Measurements from ENCODE around the gene SLC6A11.

The SLC6A11 gene

DNA sequence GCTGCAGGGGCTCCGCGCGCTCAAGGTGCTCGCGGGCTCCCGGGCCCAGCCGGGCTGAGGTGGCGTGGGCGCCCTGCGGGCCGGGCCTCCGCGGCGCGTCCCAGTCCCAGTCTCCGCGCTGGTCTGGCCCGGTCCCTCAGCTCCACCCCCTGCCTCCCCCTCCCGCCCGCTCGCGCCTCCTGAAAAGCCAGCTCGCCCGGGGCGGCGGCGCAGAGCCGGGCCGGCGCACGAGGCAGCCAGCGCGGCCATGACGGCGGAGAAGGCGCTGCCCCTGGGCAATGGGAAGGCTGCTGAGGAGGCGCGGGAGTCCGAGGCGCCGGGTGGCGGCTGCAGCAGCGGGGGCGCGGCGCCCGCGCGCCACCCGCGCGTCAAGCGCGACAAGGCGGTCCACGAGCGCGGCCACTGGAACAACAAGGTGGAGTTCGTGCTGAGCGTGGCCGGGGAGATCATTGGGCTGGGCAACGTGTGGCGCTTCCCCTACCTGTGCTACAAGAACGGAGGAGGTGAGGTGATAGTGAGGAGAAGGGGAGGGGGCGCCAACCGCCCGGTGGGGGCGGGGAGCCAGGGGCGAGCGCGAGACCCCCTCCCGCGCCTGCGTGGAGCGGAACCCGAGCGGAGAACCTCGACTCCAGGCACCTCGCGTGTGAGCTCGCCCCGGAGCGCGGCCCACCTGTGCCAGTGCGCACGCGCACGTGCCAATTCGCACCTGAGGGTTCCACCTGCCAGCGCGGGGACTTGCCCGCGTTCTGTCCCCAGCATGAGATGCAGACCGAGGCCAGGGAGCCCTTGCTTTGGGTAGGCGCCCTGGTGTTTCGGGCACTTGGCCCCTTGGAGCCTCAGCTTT, at the start of gene SLC6A11:
TSS of gene SLC6A11 (plus strand) at position 210 of the 844 bp plus-strand sequence. CDS start at position 248, 38 bp downstream.
- no peak for DNase-seq

DNA sequence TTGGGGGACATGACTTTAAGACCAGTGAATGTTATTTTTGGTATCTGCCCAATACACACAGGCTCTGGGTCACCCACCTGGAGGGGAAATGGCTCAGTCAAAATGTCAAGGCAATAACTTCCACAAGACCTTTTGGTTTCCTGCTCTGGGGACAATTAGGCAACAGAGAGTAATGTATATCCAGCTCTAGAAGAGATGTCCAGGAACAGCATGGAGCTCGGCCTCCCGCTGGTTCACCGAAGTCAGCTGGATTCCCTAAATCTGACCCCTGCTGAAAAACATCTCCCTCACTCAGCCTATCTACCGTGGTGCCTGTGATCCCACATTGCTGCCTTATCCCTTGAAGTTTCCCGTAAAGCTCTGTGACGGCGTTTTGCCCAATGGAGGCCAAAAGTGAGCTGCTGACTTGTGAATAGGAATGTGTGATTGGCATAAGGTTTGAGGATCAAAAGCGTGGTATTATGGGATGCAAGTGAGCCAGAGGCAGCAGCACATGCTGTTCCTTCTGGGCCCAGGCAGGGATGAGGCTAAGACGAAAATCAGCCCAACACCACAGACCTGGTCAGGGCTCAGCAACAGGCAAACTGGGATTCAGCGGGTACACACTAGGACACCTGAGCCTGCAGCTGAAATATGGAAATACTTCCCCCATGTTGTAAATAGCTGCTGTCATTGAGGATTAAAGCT, 47.2 kb upstream of the SLC6A11 start:
- DNase-seq = no peak

DNA sequence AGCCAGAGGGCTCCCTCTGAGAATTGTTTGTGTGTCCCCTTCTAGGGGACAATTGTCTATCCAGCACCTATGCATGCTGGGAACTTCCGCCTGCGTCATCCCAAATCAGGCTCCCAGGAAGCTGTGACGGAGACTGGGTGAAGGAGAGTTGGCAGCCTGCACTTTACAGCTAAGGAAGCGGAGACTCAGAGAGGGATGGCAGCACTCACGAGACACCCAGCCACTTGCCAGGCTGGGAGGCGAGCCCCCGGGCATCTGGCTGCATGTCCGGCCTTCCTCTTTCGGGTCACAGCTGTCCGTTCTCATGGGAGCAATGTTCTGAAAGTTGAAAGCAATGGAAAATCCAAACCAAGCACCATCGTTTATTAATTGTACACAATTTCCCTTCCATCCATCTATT, 45.5 kb upstream of the SLC6A11 start:
- no peak for DNase-seq

DNA sequence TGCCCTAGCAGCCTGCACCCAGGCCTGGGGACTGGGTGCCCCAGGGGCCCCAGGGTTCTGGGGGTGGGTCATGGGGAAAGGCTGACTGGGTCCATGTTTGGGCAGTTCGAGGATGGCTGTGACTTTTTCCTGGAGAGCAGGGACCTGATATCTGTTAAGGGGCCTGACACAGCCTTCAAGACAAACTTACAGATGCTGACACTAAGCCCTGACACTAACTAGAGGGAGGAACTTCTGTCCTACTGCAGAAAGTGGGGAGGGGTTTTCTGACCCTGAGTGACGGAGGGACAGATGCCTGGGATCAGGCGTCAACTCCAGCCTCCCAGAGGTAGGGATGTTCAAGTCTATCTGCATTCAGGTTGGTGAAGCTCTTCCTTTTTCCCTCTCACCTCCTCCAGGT, 45.0 kb upstream of the SLC6A11 start:
- DNase-seq = no peak

DNA sequence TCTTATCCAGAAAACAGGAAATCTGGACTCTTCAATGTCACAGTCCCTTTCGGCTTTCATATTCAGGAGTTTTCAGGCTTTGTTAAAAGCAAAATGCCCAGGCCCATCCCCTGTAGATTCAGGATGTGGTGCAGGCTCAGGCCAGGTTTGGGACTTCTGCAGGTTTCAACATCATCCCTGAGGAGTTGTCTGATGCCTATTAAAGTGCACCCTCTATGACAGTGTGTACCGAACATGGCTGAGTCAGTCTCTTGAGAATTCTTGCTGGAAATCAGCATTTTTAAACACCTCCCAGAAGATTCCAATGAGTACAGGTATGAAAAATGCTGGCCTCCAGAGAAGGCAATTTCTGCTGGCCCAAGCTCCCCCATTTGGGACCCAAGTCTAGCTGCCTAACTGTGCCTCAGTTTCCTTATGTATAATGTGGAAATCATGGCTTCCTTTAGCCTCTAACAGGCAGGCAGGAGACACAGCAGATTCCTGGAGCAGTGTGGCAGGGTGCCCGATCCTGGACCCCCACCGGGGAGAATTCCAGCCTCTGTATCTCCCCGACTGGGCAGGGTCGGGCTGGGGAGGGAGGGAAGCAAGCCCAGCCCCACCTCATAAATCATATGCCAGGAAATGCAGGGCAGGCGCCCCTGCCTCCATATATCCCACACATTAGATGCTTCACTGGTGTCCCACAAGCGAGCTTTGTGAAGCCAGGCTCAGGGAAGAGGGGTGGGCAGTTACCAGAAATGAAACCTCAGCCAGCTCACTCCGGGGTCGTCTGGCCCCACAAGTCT, 44.4 kb upstream of the SLC6A11 start:
- no peak for DNase-seq

DNA sequence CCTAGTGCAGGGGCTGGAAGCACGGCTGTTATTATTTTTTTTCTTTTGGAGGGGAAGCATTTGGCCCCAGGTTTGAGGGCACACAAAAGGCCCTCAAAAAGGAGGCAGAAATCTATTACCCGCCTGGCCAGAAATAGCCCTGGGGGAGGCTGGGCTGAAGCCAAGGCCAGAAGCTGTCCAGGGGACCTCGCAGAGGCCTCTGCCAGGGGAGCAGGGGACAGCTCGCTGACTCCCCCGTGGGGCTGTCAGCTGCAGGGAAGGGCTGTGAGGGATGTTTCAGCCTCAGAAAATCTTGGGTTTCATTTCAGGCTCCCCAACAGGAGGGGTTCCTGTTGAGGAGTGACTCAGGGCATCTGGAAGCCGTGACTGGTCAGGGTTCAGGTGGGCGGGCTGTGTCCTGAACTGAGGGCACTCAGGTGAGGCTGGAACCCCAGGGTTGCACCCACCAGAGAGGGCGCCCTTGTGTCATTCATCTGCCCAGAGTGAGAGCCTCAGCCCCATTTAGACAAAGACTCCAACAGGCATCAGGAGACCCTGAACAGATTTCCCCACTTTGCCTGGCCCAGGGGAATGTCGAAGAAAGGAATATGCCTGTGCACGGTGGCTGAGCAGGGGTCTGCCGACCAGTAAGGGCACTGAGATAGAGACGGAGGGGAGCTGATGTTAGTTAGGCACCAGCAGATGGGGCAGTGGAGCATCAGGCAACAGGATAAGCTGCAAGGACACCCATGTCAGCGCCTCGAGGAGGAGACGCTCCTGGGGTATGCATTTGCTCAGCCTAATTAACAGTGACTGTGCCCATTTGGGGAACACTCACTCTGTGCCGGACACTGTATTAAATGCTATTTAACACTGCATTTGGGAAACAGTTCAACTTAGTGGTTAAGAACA, 43.5 kb upstream of the SLC6A11 start:
- DNase-seq = peak; percentile 1

DNA sequence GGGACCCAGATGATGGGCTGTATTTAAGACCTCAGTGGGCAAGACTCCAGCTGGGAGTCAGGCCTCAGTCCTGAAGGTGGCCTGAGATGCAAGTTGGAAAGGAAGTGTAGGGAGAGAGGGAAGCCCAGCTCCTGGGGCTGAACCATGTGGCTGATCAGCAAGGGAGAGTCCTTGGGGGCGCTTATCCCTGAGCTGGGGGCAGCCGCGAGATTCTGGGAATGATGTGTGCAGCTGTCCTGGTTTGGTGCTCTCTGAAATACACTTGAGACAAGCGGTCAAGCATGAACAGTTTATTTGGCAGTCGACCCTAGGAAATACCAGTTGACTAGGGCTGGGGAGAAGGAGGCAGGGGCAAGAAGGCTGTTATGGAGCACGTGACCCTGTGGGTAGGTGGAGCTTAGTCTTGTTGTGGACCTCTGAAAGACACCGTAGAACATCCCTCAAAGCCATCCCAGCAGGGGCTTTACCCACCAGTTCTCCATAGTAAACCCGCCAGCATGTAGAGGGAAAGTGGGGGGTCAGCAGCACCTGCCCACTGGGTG, 41.8 kb upstream of the SLC6A11 start:
- no peak for DNase-seq

- no peak for DNase-seq
Measured at GRCh38 chr3:10774825-10775224, 41.2 kb upstream of the SLC6A11 start.

- no peak for DNase-seq
Measured at GRCh38 chr3:10775259-10775658, 40.8 kb upstream of the SLC6A11 start.

GRCh38 chr3:10775828-10776227, 40.2 kb upstream of the SLC6A11 start:
- DNase-seq = no peak

- DNase-seq = no peak
Measured at GRCh38 chr3:10777627-10778026, 38.4 kb upstream of the SLC6A11 start.

GRCh38 chr3:10778492-10779292, 37.3 kb upstream of the SLC6A11 start:
- no peak for DNase-seq

DNA sequence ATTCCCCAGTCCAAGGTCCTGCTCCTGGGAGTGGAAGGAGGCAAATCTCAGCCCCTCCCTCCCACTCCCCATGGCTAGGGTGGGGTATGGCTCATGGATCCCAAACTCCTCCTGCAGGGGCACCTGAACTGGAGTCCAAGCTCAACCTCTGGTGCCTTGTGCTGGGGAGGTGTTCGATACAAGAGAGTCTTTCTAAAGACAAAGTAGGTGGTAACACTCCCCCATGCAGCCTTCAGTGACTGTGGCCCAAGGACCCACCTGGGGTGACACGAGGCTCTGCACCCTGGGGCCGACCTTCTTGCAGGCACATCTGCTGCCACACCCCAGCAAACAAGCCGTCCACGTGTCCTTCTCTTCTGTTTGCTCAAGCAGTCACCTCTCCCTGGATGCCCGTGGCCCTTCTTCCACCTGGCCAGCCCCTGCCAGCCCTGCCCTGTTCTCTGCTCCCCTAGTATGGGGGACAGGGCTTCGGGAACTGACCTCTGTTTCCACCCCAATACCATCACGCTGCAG, 36.7 kb upstream of the SLC6A11 start:
- DNase-seq = no peak

DNA sequence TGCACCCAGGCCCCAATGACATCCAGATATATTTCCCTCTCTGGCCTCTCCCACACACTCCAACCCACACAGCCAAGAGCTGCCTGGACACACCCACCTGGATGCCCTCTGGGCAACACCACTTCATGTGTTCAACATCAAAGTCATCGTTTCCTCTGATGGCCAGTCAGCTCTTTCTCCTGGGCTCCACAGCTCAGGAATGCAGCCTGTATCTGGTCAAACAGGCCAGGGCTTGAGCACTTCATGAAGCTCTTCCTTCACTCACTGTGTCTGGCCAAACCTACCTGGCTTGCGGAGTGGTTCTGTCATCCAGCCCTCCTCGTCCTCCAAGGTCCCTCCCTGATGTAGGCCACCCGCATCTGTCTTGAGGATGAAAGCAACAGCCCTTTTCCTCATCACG, 35.8 kb upstream of the SLC6A11 start:
- no peak for DNase-seq

- no peak for DNase-seq
Measured at GRCh38 chr3:10780922-10781321, 35.1 kb upstream of the SLC6A11 start.

DNA sequence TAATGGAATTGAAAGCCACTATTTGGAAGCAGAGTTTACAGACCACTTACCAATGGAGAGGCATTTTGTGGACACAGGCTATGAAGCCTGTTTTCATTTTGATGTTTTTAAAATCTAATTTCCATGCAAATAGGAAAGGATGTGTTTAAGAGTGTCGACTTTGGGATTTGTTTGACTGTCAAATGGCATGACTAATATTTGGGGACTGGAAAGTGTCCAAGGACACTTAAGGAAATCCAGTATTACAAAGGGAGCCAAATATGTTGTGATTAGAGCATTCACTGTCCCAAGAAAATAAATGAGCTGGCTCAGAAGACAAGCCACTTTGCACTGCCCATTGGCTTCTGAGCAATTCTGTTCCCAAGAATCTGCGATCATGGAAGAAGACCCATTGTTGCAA, 34.0 kb upstream of the SLC6A11 start:
- no peak for DNase-seq

GRCh38 chr3:10783360-10784351, 32.4 kb upstream of the SLC6A11 start:
- DNase-seq = peak; percentile 31

DNA sequence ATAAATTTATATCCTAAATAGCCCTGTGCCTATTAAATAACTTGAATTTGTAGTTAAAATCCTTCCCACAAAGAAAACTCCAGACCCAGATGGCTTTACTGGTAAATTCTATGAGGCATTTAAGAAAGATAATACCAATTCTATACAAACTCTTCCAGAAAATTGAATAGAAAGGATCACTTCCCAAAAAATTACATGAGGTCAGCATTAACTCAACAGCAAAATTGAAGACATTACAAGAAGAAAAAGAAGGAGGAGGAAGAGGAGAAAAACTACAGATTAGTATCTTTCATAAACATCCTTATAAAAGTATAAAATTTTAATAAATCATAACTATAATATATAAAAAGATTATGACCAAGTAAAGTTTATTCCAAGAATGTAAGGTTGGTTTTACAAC, 29.4 kb upstream of the SLC6A11 start:
- DNase-seq = no peak

GRCh38 chr3:10788451-10788850, 27.6 kb upstream of the SLC6A11 start:
- no peak for DNase-seq

DNA sequence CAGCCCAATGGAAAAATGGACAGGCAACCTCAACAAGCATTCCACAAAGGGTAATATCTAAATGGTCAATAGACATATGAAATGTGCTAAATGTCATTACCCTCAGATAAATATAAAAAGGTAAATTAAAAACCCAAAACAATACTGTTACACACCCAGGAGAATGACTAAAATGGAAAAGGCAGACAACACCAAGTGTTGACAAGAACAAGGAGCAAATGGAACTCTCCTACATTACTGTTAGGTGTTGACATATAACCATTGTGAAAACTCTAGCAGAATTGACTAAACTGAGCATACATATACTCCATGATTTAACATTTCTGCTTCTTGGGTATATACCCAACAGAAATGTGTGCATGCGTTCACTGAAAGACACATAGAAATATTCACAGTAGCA, 25.3 kb upstream of the SLC6A11 start:
- no peak for DNase-seq
